Neutrophil (primary cell): ENCODE results near the gene ISY1.
A peak's percentile ranks its signal among the peaks of the same experiment; 100 is the strongest.
"Not testable (repeated sequence)": the region's sequence is repeated elsewhere in the genome, so short reads cannot be mapped to it uniquely, and the experiment has no call there.

Experiments used
- H3K27ac ChIP-seq: fragments of 200-600 bp; sonication (generic); 2 replicates; pipeline ENCODE4 v1.5.1; 2016; ENCODE audit warnings: mild to moderate bottlenecking, moderate library complexity
- H3K27me3 ChIP-seq: fragments of 200-600 bp; sonication (generic); 2 replicates; pipeline ENCODE4 v1.6.0; 2016; ENCODE audit warnings: mild to moderate bottlenecking
- H3K36me3 ChIP-seq: fragments of 200-600 bp; sonication (generic); 2 replicates; pipeline ENCODE4 v1.5.1; 2017
- H3K4me1 ChIP-seq, 2 experiments: fragments of 200-600 bp in 1 of 2; sonication (generic) in 1 of 2; 1 replicate in 1 of 2; 2 replicates in 1 of 2; pipeline versions ENCODE4 v1.5.1 to v1.6.1; 2013 to 2016; ENCODE audit warnings: low read depth in 1 of 2, low read length in 1 of 2, mild to moderate bottlenecking in 1 of 2, moderate library complexity in 1 of 2; ENCODE audit not compliant: control insufficient read depth in 1 of 2, insufficient read depth in 1 of 2
- H3K4me3 ChIP-seq, 2 experiments: fragments of 200-600 bp in 1 of 2; sonication (generic) in 1 of 2; 1 replicate in 1 of 2; 2 replicates in 1 of 2; pipeline ENCODE4 v1.5.1; 2013 to 2016; ENCODE audit warnings: low read depth in 1 of 2, low read length in 1 of 2, mild to moderate bottlenecking in 1 of 2, moderate library complexity in 1 of 2
- H3K9me3 ChIP-seq: fragments of 200-600 bp; sonication (generic); 2 replicates; pipeline ENCODE4 v1.5.1; 2016
- TF ChIP-seq, protein P1 (sequence below): fragments of 200-600 bp; sonication (generic); IDR thresholded peaks from 2 replicates; pipeline ENCODE4 v1.5.1; 2016; ENCODE audit warnings: antibody characterized with exemption

The ISY1 gene

DNA sequence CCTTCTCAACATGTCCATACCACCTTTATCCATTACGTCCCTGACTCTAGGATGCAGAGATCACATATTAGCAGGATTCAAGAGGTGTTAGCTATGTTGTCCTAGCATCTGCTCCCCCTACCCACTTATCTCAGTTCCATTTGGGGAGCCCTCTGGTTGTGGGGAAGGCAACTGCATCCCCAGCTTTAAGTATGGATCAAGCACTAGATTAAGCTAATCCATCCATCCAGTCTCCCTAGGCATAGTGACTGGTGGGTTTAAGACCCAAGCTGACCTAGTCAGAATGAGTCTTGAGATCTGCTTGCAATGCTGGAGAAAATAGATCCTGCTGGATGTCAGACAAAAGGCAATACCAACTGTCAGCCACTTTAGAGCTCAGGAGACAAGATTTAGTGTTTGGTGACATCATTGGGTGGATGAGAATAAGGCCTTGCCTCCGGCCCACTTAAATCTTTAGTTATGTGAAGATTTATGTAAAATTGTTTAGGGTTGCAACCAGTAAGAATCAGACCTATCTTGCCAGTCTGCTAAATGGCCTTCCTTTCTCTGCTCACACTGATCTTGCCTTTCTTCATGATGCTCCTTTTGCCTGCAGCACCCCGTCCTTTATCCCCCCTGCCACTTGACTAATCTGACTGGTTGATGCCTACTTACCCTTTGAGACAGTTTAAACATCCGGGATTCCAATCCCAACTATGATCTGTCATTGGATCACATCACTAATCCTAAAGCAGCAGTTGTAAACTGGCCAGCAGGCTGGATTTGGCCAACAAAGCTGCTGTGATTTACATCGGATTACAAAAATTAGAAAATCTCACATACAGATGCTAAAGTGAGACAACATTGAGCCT lies 2.1 kb upstream of the ISY1 start:
- H3K27ac ChIP-seq, result peak overlapping the region; percentile 100
- peak overlapping the region in 1 of 2 experiments; percentile 93 for H3K4me3 ChIP-seq
- H3K36me3 ChIP-seq, result peaks cover 34% of the 10 kb centered on the region
- H3K4me1 ChIP-seq, result peaks cover 27 to 28% of the 10 kb centered on the region in 2 experiments
- no peaks in the 10 kb centered on the region for H3K9me3 ChIP-seq
- no peaks in the 10 kb centered on the region for H3K27me3 ChIP-seq
- TF ChIP-seq, protein P1, sequence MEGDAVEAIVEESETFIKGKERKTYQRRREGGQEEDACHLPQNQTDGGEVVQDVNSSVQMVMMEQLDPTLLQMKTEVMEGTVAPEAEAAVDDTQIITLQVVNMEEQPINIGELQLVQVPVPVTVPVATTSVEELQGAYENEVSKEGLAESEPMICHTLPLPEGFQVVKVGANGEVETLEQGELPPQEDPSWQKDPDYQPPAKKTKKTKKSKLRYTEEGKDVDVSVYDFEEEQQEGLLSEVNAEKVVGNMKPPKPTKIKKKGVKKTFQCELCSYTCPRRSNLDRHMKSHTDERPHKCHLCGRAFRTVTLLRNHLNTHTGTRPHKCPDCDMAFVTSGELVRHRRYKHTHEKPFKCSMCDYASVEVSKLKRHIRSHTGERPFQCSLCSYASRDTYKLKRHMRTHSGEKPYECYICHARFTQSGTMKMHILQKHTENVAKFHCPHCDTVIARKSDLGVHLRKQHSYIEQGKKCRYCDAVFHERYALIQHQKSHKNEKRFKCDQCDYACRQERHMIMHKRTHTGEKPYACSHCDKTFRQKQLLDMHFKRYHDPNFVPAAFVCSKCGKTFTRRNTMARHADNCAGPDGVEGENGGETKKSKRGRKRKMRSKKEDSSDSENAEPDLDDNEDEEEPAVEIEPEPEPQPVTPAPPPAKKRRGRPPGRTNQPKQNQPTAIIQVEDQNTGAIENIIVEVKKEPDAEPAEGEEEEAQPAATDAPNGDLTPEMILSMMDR, result no peak

DNA sequence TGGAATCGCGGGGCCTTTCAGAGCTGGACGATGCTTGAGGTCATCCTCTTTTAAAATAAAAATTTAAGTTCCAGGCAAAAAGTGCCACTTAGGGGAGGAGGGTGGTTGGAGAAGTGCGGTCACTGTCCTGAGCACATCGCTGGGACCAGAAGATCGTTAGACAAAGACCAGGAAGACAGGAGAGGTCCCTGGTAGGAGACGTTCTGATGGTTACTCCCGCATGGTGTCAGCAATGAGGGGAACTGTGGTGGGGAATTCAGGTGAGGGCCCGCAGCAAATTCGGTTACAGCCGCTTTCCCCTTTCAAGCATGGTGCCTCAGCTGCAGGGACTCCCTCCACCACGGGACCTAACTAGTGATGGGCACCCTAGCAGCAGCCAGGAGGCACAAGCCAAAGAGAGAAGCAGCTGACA lies 1.0 kb upstream of the ISY1 start:
- H3K36me3 ChIP-seq, result peaks cover 34% of the 10 kb centered on the region
- peak overlapping the region; percentile 100 for H3K27ac ChIP-seq
- TF ChIP-seq, protein P1, result no peak
- H3K4me1 ChIP-seq, result peaks cover 27 to 28% of the 10 kb centered on the region in 2 experiments
- no peaks in the 10 kb centered on the region for H3K9me3 ChIP-seq
- no peaks in the 10 kb centered on the region for H3K27me3 ChIP-seq
- peak overlapping the region; percentile 71 to 93 for H3K4me3 ChIP-seq

DNA sequence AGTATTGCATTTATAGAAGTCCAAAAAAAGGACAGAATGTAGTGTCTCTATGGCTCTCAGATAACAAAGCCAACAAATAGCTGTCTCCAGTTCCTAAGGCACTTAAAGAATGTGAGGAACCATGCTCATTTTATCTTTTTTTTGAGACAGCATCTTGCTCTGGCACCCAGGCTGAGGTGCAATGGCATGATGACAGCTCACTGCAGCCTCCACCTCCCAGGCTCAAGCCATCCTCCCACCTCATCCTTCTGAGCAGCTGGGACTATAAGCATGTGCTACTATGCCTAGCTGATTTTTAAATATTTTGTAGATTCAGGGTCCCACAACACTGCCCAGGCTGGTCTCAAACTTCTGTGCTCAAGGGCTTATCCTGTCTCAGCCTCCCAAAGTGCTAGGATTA lies 16.1 kb downstream of the ISY1 start:
- Histone ChIP-seq H3K4me3 (no peak overlapping the region), H3K36me3 (peaks cover 60% of the 10 kb centered on the region), H3K27ac (no peak overlapping the region)

DNA sequence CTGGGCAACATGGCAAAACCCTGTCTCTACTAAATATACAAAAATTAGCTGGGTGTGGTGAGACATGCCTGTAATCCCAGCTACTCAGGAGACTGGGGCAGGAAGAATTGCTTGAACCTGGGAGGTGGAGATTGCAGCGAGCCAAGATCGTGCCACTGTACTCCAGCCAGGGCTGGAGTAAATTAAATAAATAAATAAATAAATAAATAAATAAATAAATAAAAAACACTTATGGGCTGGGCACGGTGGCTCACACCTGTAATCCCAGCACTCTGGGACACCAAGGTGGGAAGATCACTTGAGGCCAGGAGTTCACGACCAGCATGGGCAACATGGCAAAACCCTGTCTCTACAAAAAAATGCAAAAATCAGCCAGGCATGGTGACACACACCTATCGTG lies 19.9 kb downstream of the ISY1 start:
- peaks cover 73% of the 10 kb centered on the region for H3K36me3 ChIP-seq
- not testable (repeated sequence) for H3K4me1 ChIP-seq, H3K27ac ChIP-seq

More for the DNA sequence above, 16.1 kb downstream of the ISY1 start:
- Histone ChIP-seq H3K4me1 (no peaks in the 10 kb centered on the region), H3K9me3 (no peaks in the 10 kb centered on the region), H3K27me3 (no peaks in the 10 kb centered on the region)
- TF ChIP-seq, protein P1, result no peak

DNA sequence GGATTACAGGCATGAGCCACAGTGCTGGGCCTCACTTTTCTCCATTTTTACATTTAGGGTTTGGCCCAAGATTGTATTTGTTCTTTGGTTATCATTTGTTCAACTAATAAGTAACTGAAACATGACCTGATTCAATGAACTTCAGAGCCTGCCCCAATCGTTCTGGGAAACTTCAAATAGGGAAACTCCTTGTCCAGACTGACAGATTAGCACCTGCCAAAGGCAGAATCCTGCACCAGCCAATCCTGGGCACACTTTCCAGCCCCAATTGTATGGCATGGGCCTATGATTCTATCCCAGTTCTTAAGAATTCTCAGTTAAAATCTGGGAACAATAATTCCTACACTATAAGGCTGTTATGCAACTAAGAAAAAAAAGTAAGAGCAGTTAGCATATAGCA lies 21.0 kb downstream of the ISY1 start:
- Histone ChIP-seq H3K36me3 (peaks cover 74% of the 10 kb centered on the region), H3K9me3 (no peaks in the 10 kb centered on the region), H3K27me3 (no peaks in the 10 kb centered on the region), H3K4me3 (no peak overlapping the region), H3K27ac (no peak overlapping the region), H3K4me1 (no peaks in the 10 kb centered on the region)
- TF ChIP-seq, protein P1, result no peak

More for the DNA sequence above, 19.9 kb downstream of the ISY1 start:
- H3K27me3 ChIP-seq, H3K9me3 ChIP-seq, H3K4me3 ChIP-seq: not testable (repeated sequence)

DNA sequence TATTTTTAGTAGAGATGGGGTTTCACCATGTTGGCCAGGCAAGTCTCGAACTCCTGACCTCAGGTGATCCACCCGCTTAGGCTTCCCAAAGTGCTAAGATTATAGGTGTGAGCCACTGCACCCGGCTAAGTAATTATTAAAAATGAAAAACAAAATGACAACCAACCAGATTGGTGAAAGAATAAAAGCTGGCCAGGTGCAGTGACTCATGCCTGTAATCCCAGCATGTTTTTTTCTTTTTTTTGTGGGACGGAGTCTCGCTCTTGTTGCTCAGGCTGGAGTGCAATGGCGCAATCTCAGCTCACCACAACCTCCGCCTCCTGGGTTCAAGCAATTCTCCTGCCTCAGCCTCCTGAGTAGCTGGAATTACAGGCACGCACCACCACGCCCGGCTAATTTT lies 24.6 kb downstream of the ISY1 start:
- H3K4me1 ChIP-seq, H3K4me3 ChIP-seq, H3K9me3 ChIP-seq, H3K27ac ChIP-seq, H3K27me3 ChIP-seq: not testable (repeated sequence)
- peaks cover 89% of the 10 kb centered on the region for H3K36me3 ChIP-seq
